ENCODE measurements around the gene TARBP1. TPM values are rescaled to one million over a fixed set of nuclear protein-coding genes. Genes with fewer than 3 reads are reported as not detected.

TARBP1 gene
- total RNA-seq, 1 experiment from 2014 or later = 45.5 TPM

GRCh38 chr1:234372011-234372757 lies 106.8 kb downstream of the TARBP1 start:
- CTCF ChIA-PET = interaction anchor here (0.6 to 1.7 kb wide), 6 partner anchors 7 to 656 kb away, joined by 3 to 5 read pairs (median 3); no protein-coding TSS in a partner anchor
- Mint-ChIP-seq H3K4me3 (ENCODE audit: unreplicated experiment) (peak overlapping the region; percentile 91), H3K27me3 (ENCODE audit: insufficient read depth, unreplicated experiment) (no peaks in the 10 kb centered on the region), H3K9me3 (ENCODE audit: unreplicated experiment) (no peaks in the 10 kb centered on the region), H3K36me3 (ENCODE audit: insufficient read depth, unreplicated experiment) (peaks cover 27% of the 10 kb centered on the region), H3K27ac (ENCODE audit: low read depth, unreplicated experiment) (peak overlapping the region; percentile 98), H3K4me1 (ENCODE audit: insufficient read depth, unreplicated experiment) (peaks cover 36% of the 10 kb centered on the region)
- peak; percentile 35 for DNase-seq (ENCODE audit: unreplicated experiment)
- intact Hi-C loops (cut with micrococcal nuclease) = loop anchor here (2.0 to 10.0 kb wide), 4 partner anchors 45 to 233 kb away; partner anchors contain the start of gene TARBP1
- BruUV-seq (replicated peaks) = no TSS peak
- POLR2A ChIA-PET = interaction anchor here (0.6 to 7.1 kb wide), 40 partner anchors 8 to 1031 kb away, joined by 3 to 218 read pairs (median 8); partner anchors contain the start of genes RBM34 and TARBP1
- TF ChIP-seq CTCF (IDR thresholded peaks at IDR 0.05; ENCODE audit: unreplicated experiment) = no peak

- CTCF ChIA-PET = interaction anchor here (0.6 to 1.7 kb wide), 4 partner anchors 41 to 217 kb away, joined by 3 to 5 read pairs (median 4); no protein-coding TSS in a partner anchor
- no TSS peak for BruUV-seq (replicated peaks)
- peak overlapping the region; percentile 98 for H3K27ac Mint-ChIP-seq (ENCODE audit: low read depth, unreplicated experiment)
- H3K36me3 Mint-ChIP-seq (ENCODE audit: insufficient read depth, unreplicated experiment) = peaks cover 19% of the 10 kb centered on the region
- no peak overlapping the region for H3K4me3 Mint-ChIP-seq (ENCODE audit: unreplicated experiment)
- DNase-seq (ENCODE audit: unreplicated experiment) = no peak
- TF ChIP-seq CTCF (IDR thresholded peaks at IDR 0.05; ENCODE audit: unreplicated experiment) = no peak
- POLR2A ChIA-PET = interaction anchor here (0.6 to 7.1 kb wide), 9 partner anchors 9 to 1133 kb away, joined by 3 to 218 read pairs (median 3); partner anchors contain the start of gene TARBP1
- peaks cover 32% of the 10 kb centered on the region for H3K4me1 Mint-ChIP-seq (ENCODE audit: insufficient read depth, unreplicated experiment)
- intact Hi-C loops (cut with micrococcal nuclease) = loop anchor here (5.0 to 10.0 kb wide), 3 partner anchors 106 to 233 kb away; partner anchors contain the start of gene TARBP1
- H3K9me3 Mint-ChIP-seq (ENCODE audit: unreplicated experiment) = no peaks in the 10 kb centered on the region
- H3K27me3 Mint-ChIP-seq (ENCODE audit: insufficient read depth, unreplicated experiment) = no peaks in the 10 kb centered on the region
Observed at GRCh38 chr1:234371414-234371813, 107.6 kb downstream of the TARBP1 start.

- BruUV-seq (replicated peaks) = no TSS peak
- intact Hi-C loops (cut with micrococcal nuclease) = loop anchor here (5.0 to 10.0 kb wide), 3 partner anchors 108 to 235 kb away; partner anchors contain the start of gene TARBP1
- H3K4me1 Mint-ChIP-seq (ENCODE audit: insufficient read depth, unreplicated experiment) = peaks cover 27% of the 10 kb centered on the region
- POLR2A ChIA-PET = interaction anchor here (0.6 to 3.6 kb wide), 7 partner anchors 8 to 857 kb away, joined by 3 to 70 read pairs (median 3); no protein-coding TSS in a partner anchor
- no peaks in the 10 kb centered on the region for H3K27me3 Mint-ChIP-seq (ENCODE audit: insufficient read depth, unreplicated experiment)
- no peaks in the 10 kb centered on the region for H3K9me3 Mint-ChIP-seq (ENCODE audit: unreplicated experiment)
- H3K36me3 Mint-ChIP-seq (ENCODE audit: insufficient read depth, unreplicated experiment) = peaks cover 10% of the 10 kb centered on the region
- no peak overlapping the region for H3K4me3 Mint-ChIP-seq (ENCODE audit: unreplicated experiment)
- TF ChIP-seq CTCF (IDR thresholded peaks at IDR 0.05; ENCODE audit: unreplicated experiment) = no peak
- CTCF ChIA-PET = interaction anchor here (1.2 to 3.4 kb wide), 2 partner anchors 12 to 60 kb away, joined by 3 to 16 read pairs; no protein-coding TSS in a partner anchor
- peak; percentile 87 for DNase-seq (ENCODE audit: unreplicated experiment)
- H3K27ac Mint-ChIP-seq (ENCODE audit: low read depth, unreplicated experiment) = peak overlapping the region; percentile 61
Observed at GRCh38 chr1:234369784-234370183, 109.2 kb downstream of the TARBP1 start.

GRCh38 chr1:234369033-234369430 lies 109.9 kb downstream of the TARBP1 start:
- ChIA-PET POLR2A (interaction anchor here (0.6 to 3.6 kb wide), 4 partner anchors 8 to 164 kb away, joined by 3 to 70 read pairs (median 5); no protein-coding TSS in a partner anchor), CTCF (interaction anchor here (0.5 to 3.4 kb wide), 3 partner anchors 11 to 659 kb away, joined by 3 to 16 read pairs (median 3); no protein-coding TSS in a partner anchor)
- Mint-ChIP-seq H3K9me3 (ENCODE audit: unreplicated experiment) (no peaks in the 10 kb centered on the region), H3K4me1 (ENCODE audit: insufficient read depth, unreplicated experiment) (peaks cover 21% of the 10 kb centered on the region), H3K4me3 (ENCODE audit: unreplicated experiment) (no peak overlapping the region), H3K27me3 (ENCODE audit: insufficient read depth, unreplicated experiment) (no peaks in the 10 kb centered on the region), H3K27ac (ENCODE audit: low read depth, unreplicated experiment) (no peak overlapping the region), H3K36me3 (ENCODE audit: insufficient read depth, unreplicated experiment) (peaks cover 10% of the 10 kb centered on the region)
- no peak for DNase-seq (ENCODE audit: unreplicated experiment)
- no peak for TF ChIP-seq CTCF (IDR thresholded peaks at IDR 0.05; ENCODE audit: unreplicated experiment)
- intact Hi-C loops (cut with micrococcal nuclease) = no loop called here
- no TSS peak for BruUV-seq (replicated peaks)
